ENCODE data around the gene NKX6-1. TPM values are rescaled to one million over a fixed set of nuclear protein-coding genes. Genes with fewer than 3 reads are reported as not detected.
A peak's percentile ranks its signal among the peaks of the same experiment; 100 is the strongest.

NKX6-1 gene
- total RNA-seq (2014; rRNA removed; shearing (Covaris generic)) = not detected in 2 replicates

GRCh38 chr4:84498935-84499623 is at the start of gene NKX6-1:
Gene NKX6-1 (minus strand): TSS chr4:84499292. CDS start chr4:84498228, 1,064 bp downstream.
- DNase-seq (ENCODE audit: low spot score) = no peak

GRCh38 chr4:84547211-84547610 is 48.1 kb upstream of the NKX6-1 start:
- no peak for DNase-seq (ENCODE audit: low spot score)

- no peak for DNase-seq (ENCODE audit: low spot score)
These were observed 46.0 kb upstream of the NKX6-1 start for GRCh38 chr4:84545093-84545492.

GRCh38 chr4:84535901-84536300 is 36.8 kb upstream of the NKX6-1 start:
- no peak for DNase-seq (ENCODE audit: low spot score)

- DNase-seq (ENCODE audit: low spot score) = no peak
These were observed 32.6 kb upstream of the NKX6-1 start for GRCh38 chr4:84531689-84532088.

- DNase-seq (ENCODE audit: low spot score) = peak; percentile 47
These were observed 31.8 kb upstream of the NKX6-1 start for GRCh38 chr4:84530871-84531270.

GRCh38 chr4:84530454-84530853 is 31.4 kb upstream of the NKX6-1 start:
- DNase-seq (ENCODE audit: low spot score) = no peak

- peak; percentile 55 for DNase-seq (ENCODE audit: low spot score)
These were observed 30.2 kb upstream of the NKX6-1 start for GRCh38 chr4:84529169-84529751.

GRCh38 chr4:84527391-84527790 is 28.3 kb upstream of the NKX6-1 start:
- no peak for DNase-seq (ENCODE audit: low spot score)

GRCh38 chr4:84515075-84515474 is 16.0 kb upstream of the NKX6-1 start:
- DNase-seq (ENCODE audit: low spot score) = no peak

GRCh38 chr4:84512277-84512676 is 13.2 kb upstream of the NKX6-1 start:
- no peak for DNase-seq (ENCODE audit: low spot score)

- DNase-seq (ENCODE audit: low spot score) = no peak
These were observed 12.6 kb upstream of the NKX6-1 start for GRCh38 chr4:84511703-84512102.

GRCh38 chr4:84507941-84508340 is 8.8 kb upstream of the NKX6-1 start:
- DNase-seq (ENCODE audit: low spot score) = no peak

GRCh38 chr4:84504821-84505220 is 5.7 kb upstream of the NKX6-1 start:
- no peak for DNase-seq (ENCODE audit: low spot score)

- peak; percentile 76 for DNase-seq (ENCODE audit: low spot score)
These were observed 4.7 kb upstream of the NKX6-1 start for GRCh38 chr4:84503495-84504437.

GRCh38 chr4:84502955-84503373 is 3.9 kb upstream of the NKX6-1 start:
- no peak for DNase-seq (ENCODE audit: low spot score)

- no peak for DNase-seq (ENCODE audit: low spot score)
These were observed 3.4 kb upstream of the NKX6-1 start for GRCh38 chr4:84502333-84502954.

- no peak for DNase-seq (ENCODE audit: low spot score)
These were observed 2.7 kb upstream of the NKX6-1 start for GRCh38 chr4:84501721-84502267.

- DNase-seq (ENCODE audit: low spot score) = no peak
These were observed 2.1 kb upstream of the NKX6-1 start for GRCh38 chr4:84501202-84501503.

- no peak for DNase-seq (ENCODE audit: low spot score)
These were observed 1.5 kb upstream of the NKX6-1 start for GRCh38 chr4:84500386-84501201.

- DNase-seq (ENCODE audit: low spot score) = no peak
These were observed 511 bp upstream of the NKX6-1 start for GRCh38 chr4:84499624-84499982.
